ENCODE results near the gene C10orf53.

- no peak for TF ChIP-seq EZH2phosphoT487 (IDR thresholded peaks at IDR 0.05; ENCODE audit: insufficient read depth, low read depth)
- no peak for TF ChIP-seq EZH2 (IDR thresholded peaks at IDR 0.05; ENCODE audit: insufficient read depth, poor library complexity, severe bottlenecking)
Measured at GRCh38 chr10:49733866-49734265, 54.4 kb downstream of the C10orf53 start.

All from GM23248 (cell line).